Esophagus mucosa (tissue), 1 donor: Measurements from ENCODE around the gene FLVCR1. TPM values are rescaled to one million over a fixed set of nuclear protein-coding genes. Genes with fewer than 3 reads are reported as not detected.
"Not testable (repeated sequence)": the region's sequence is repeated elsewhere in the genome, so short reads cannot be mapped to it uniquely, and the experiment has no call there.

Source experiments
- ATAC-seq: fragments of 200-7000 bp; cut with Tn5 transposase; one replicate; pipeline ENCODE4 v1.9.1; 2020
- total RNA-seq: library from RNA; stranded (reverse); gene quantifications from one replicate; pipeline ENCODE4 v1.2.4, GENCODE V29; 2023
- donor health status: DM: yes; HTN: yes; CAD: no.

The FLVCR1 gene
- total RNA-seq = 5.0 TPM

DNA sequence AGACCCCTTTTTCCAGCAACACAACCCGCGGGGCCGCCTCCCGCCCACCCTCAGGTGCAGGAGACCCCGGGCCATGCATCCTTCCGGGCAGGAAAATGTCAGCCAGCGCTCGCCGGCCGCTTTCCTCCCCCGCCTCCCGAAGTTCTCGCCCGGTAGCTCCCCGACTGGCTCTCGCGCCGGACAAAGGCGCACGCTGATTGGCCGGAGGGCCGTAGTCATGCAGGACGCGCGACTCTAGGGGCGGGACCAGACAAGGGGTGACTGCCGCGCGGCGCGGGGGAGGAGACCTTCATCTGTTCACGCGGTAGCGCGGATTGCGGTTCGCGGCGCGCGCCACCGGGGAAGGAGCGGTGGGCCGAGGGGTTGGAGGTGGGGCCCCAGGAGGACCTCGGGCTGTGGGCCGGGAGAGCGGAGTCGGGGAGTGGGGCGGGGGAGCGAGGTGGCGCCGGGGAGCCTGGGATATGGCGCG lies at the start of gene FLVCR1:
Gene FLVCR1 (plus strand): TSS at position 284 of the 469 bp plus-strand sequence. CDS start 178 bp downstream, at position 462.
- ATAC-seq = peak; percentile 100

GRCh38 chr1:212814537-212815334 lies 43.3 kb upstream of the FLVCR1 start:
- ATAC-seq = no peak

- ATAC-seq = no peak
Measured at GRCh38 chr1:212816567-212817278, 41.4 kb upstream of the FLVCR1 start.

DNA sequence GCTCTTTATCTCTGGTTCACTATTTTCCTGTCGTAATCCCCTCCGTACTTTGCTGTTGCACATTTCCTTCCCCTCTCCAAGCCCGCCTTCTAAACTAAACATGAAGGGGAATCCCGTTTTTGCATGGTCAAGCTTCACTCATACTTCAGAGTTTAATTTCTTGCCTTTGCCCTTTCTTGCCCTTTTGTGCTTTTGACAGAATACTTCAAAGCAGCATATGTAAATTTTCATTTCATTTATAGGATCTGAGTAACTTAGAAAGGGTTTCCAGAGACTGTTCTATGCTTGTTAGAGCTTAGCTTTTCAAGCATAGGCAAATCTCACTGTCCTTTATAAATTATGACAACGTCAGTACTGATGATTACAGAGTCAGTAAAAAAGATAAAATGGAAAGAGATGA lies 38.3 kb upstream of the FLVCR1 start:
- ATAC-seq = no peak

GRCh38 chr1:212820969-212821368 lies 37.1 kb upstream of the FLVCR1 start:
- ATAC-seq = no peak

- no peak for ATAC-seq
Measured at GRCh38 chr1:212822956-212823355, 35.1 kb upstream of the FLVCR1 start.

DNA sequence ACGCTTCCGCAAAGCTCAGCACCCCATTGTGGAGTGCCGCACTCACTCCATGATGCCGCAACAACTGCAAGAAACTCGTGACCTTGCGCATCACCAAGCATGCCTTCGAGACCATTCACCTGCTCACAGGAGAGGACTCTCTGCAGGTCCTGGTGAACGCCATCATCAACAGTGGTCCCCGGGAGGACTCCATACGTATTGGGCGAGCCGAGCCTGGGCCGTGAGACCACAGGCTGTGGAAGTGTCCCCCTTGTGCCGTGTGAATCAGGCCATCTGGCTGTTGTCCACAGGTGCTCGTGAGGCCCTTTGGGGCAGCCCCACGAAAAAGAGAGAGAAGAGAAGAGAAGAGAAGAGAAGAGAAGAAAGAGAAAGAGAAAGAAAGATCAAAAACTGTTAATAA lies 33.9 kb upstream of the FLVCR1 start:
- ATAC-seq = no peak

DNA sequence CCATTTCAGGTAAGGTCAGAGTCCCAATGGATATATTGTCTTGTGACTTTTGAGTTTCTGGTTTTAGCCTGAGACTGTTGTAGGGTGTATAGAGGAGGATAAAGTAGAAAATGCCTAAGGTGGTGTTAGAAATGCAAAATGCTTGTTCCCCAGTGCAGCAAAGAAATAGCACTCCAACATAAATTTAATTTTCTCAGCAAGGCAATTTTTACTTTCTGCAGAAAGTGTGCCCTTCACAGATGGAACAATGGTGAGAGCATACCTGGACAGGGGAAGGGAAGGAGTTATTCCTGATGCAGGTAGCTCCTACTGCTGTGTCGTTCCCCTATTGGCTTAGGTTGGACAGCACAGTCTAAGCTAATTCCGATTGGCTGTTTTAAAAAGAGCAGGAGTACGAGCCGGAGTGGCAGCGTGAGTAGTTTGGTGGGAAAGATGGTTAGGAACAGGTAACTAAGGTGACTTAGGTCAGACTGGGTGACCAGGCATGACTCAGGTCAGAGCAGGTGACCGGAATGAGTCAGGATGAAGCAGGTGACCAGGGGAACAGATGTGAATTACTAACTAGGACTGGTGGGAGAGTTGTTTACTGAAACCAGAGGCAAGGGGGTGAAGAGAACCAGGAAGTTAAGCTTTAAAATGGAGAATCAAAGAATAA lies 32.1 kb upstream of the FLVCR1 start:
- ATAC-seq = no peak

DNA sequence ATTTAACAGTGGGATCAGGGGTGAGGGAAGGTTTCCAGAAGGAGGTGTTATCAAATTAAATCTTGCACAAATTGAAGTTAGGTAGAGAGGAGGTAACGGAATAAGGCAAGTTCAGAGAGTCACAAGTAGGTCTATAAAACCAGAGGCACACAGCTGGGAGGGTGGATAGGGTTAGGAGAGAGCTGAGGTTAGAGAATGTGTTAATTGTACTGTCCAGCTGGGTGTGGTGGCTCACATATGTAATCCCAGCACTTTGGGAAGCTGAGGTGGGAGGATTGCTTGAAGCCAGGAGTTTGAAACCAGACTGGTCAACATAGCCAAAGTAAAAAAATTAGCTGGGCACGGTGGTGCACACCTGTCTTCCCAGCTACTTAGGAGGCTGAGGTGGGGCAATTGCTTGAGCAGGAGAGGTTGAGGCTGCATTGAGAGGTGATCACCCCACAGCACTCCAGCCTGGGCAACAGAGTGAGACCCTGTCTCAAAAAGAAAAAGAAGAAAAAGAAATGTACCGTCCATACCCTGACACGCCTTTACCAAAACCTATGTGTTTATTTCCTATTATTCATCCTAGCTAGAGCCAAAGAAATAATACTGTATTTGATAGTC lies 30.8 kb upstream of the FLVCR1 start:
- ATAC-seq = no peak

DNA sequence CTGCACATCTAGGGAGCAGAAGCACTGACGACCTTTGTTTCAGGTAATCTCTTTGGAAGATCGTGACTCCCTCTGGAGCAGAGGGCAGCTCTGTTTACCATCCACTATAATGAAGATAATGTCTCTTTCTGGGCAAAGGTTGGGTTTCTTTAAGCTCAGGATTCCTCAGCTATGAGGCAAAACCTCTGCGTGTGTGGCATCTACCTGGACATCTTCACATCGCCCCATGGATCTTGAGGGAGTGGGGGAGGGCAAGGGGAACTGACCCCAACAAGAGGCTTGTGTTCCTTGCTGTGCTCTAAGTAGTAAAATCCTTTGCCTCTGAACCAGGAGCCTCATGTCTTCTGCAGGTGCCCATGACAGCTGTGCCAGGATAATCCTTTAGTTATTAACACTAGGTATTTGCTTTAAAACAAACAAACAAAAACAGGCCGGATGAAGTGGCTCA lies 30.2 kb upstream of the FLVCR1 start:
- ATAC-seq = no peak

DNA sequence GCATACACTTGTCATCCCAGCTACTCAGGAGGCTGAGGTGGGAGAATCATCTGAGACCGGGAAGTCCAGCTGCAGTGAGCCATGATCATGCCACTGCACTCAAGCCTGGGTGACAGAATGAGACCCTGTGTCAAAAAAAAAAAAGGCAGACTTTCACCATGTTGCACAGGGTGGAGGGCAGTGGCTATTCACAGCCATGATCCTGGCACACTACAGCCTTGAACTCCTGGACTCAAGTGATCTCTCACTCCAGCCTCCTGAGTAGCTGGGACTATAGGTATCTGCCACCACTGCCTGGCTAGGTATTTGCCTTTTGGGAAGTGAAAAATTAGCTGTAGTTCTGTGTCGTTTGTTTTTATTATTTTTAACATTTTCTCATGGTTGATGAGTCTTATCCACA lies 29.7 kb upstream of the FLVCR1 start:
- no peak for ATAC-seq

DNA sequence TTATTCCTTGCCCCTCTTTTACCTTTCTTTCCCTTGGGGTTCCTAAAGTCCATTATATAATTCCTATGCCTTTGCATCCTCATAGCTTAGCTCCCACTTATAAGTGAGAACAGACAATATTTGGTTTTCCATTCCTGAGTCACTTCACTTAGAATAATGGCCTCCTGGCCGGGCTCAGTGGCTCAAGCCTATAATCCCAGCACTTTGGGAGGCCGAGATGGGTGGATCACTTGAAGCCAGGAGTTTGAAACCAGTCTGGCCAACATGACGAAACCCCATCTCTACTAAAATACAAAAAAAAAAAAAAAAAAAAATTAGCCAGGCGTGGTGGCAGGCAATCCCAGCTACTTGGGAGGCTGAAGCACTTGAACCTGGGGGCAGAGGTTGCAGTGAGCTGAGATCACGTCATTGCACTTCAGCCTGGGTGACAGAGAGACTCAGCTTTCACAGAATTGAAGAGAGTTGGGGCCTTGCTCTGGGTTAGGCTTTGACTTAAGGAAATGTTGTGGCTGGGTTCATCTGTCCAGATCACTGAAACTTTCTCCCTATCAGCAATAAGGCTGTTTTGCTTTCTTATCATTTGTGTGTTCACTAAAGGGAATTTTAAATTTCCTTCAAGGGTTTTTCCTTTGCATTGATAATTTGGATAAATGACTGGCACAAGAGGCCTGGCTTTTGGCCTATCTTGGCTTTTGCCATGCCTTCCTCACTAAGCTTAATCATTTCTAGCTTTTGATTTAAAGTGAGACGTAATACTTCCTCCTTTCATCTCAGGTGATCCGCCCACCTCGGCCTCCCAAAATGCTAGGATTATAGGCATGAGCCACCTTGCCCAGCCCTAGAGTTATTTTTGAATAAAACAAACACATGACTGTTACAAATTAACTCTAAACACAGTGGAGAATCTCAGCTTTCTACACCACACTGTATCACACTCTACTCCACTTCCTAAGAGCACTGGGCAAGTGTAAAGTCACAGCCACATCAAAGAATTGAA lies 24.6 kb upstream of the FLVCR1 start:
- ATAC-seq = peak; percentile 55

GRCh38 chr1:212838145-212838544 lies 19.9 kb upstream of the FLVCR1 start:
- no peak for ATAC-seq

- ATAC-seq = not testable (repeated sequence)
Measured at GRCh38 chr1:212844521-212844920, 13.6 kb upstream of the FLVCR1 start.

DNA sequence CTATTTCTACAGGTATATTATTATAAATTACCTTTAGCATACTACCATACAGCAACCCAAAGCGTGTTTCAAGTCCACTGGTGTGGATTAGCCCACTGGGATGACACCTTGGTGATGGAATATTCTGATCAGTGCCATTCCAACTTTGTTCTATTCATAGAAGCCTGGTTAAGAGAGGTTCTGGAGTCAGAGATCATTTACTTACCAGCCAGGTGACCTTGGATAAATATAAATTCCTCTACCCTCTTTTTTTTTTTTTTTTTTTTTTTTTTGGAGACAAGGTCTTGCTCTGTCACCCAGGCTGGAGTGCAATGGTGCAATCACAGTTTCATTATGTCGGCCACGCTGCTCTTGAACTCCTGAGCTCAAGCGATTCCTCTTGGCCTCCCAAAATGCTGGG lies 10.5 kb upstream of the FLVCR1 start, which contains the start of gene SPATA45:
Gene SPATA45 (minus strand): TSS at position 101 of the 400 bp plus-strand sequence. CDS start 11,500 bp downstream, outside the sequence.
- ATAC-seq = no peak

- ATAC-seq = no peak
Measured at GRCh38 chr1:212852105-212852688, 5.9 kb upstream of the FLVCR1 start.

DNA sequence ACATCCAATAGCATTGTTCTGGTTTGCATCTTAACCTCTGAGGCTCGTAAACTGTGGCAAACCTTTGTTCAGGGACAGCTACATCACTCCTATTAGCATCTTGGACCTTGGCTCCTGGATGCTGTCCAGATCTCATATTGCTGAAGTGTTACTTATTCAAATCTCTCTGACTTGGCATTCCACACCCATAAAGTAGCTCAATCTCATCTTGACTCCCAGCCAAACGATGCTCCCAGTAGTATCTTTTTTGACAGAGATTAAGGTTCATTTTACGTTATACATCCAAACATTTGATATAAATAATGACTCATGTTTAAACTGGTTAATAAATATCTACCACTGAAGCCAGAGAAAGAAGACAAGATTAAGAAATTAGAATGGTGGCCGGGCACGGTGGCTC lies 4.4 kb upstream of the FLVCR1 start:
- ATAC-seq = no peak

DNA sequence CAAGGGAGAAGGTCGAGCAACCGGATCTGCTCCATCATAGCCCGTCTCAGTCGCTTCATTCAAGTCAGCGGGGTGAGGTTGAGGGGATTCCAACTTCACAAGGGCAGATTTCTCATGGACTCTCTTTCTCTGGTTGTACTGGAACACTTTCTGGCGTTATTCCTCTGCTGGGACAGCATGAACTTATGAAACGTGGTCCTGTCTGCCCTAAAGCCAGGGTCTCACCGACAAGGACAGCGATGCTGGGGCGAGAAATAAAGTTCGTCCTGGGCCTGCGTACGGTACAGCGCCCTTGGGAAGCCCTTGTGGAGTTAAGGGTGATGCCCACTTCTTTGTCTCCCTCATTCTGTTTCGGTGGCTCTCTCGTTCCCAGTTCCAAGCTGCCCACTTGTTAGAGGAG lies 1.3 kb upstream of the FLVCR1 start:
- ATAC-seq = no peak

GRCh38 chr1:212858461-212859265 lies 588 bp downstream of the FLVCR1 start:
- peak; percentile 37 for ATAC-seq
